HUES64 (cell line): Measurements from ENCODE around the gene IGFBP3.
"Not testable (repeated sequence)": the region's sequence is repeated elsewhere in the genome, so short reads cannot be mapped to it uniquely, and the experiment has no call there.

ENCODE experiments used
- H3K27ac ChIP-seq: 2 replicates; pipeline ENCODE4 v1.7.0; 2013; ENCODE audit warnings: low read depth, low read length, inconsistent platforms
- H3K27me3 ChIP-seq: 2 replicates; pipeline ENCODE4 v1.6.1; 2013; ENCODE audit warnings: mild to moderate bottlenecking, low read length; ENCODE audit not compliant: insufficient read depth
- H3K36me3 ChIP-seq: 2 replicates; pipeline ENCODE4 v1.6.1; 2013; ENCODE audit warnings: mild to moderate bottlenecking, low read length; ENCODE audit not compliant: insufficient read depth
- H3K4me1 ChIP-seq: 2 replicates; pipeline ENCODE4 v1.6.1; 2013; ENCODE audit warnings: mild to moderate bottlenecking, low read length, moderate library complexity; ENCODE audit not compliant: insufficient read depth
- H3K4me3 ChIP-seq: 2 replicates; pipeline ENCODE4 v1.5.1; 2013; ENCODE audit warnings: mild to moderate bottlenecking, low read length, moderate library complexity
- H3K9ac ChIP-seq: 2 replicates; pipeline ENCODE4 v1.6.1; 2013; ENCODE audit warnings: mild to moderate bottlenecking, low read depth, low read length
- H3K9me3 ChIP-seq: 2 replicates; pipeline ENCODE4 v1.6.1; 2013; ENCODE audit warnings: low read depth, low read length; ENCODE audit not compliant: insufficient read depth
- WGBS: fragments of 150-250, 120-280 bp; methylation state at CpG from one replicate; pipeline ENCODE4 v1.1.7; 2013; ENCODE audit warnings: missing lambda C conversion rate; 5-methylcytosine and 5-hydroxymethylcytosine counted together

IGFBP3 gene

GRCh38 chr7:45944058-45944457 is 23.0 kb upstream of the IGFBP3 start:
- WGBS = 95% methylated on average over 6 of the region's 6 CpGs
- Histone ChIP-seq H3K4me1 (no peaks in the 10 kb centered on the region), H3K27ac (no peak overlapping the region), H3K4me3 (no peak overlapping the region), H3K9me3 (no peaks in the 10 kb centered on the region), H3K9ac (no peak overlapping the region), H3K27me3 (no peaks in the 10 kb centered on the region), H3K36me3 (no peaks in the 10 kb centered on the region)

GRCh38 chr7:45940939-45941338 is 19.9 kb upstream of the IGFBP3 start:
- Histone ChIP-seq H3K4me3 (no peak overlapping the region), H3K9ac (no peak overlapping the region), H3K4me1 (no peaks in the 10 kb centered on the region), H3K9me3 (no peaks in the 10 kb centered on the region), H3K36me3 (no peaks in the 10 kb centered on the region), H3K27ac (no peak overlapping the region), H3K27me3 (no peaks in the 10 kb centered on the region)
- 83% methylated on average over 7 of the region's 7 CpGs for WGBS

GRCh38 chr7:45940237-45940781 is 19.2 kb upstream of the IGFBP3 start:
- not testable (repeated sequence) for H3K9me3 ChIP-seq, H3K36me3 ChIP-seq, H3K4me1 ChIP-seq, H3K4me3 ChIP-seq, H3K27ac ChIP-seq, H3K9ac ChIP-seq, H3K27me3 ChIP-seq
- 95% methylated on average over 14 of the region's 14 CpGs for WGBS

- no peaks in the 10 kb centered on the region for H3K36me3 ChIP-seq
These were observed 18.5 kb upstream of the IGFBP3 start for GRCh38 chr7:45939574-45939973.

GRCh38 chr7:45938626-45939302 is 17.7 kb upstream of the IGFBP3 start:
- Histone ChIP-seq H3K9me3 (no peaks in the 10 kb centered on the region), H3K27me3 (no peaks in the 10 kb centered on the region), H3K4me3 (no peak overlapping the region), H3K27ac (no peak overlapping the region), H3K4me1 (no peaks in the 10 kb centered on the region), H3K36me3 (no peaks in the 10 kb centered on the region), H3K9ac (no peak overlapping the region)
- 90% methylated on average over 22 of the region's 22 CpGs for WGBS

More at GRCh38 chr7:45939574-45939973, 18.5 kb upstream of the IGFBP3 start:
- Histone ChIP-seq H3K27me3 (no peaks in the 10 kb centered on the region), H3K27ac (no peak overlapping the region), H3K9ac (no peak overlapping the region), H3K4me3 (no peak overlapping the region), H3K4me1 (no peaks in the 10 kb centered on the region), H3K9me3 (no peaks in the 10 kb centered on the region)
- 95% methylated on average over 11 of the region's 11 CpGs for WGBS

- Histone ChIP-seq H3K9me3 (no peaks in the 10 kb centered on the region), H3K4me1 (no peaks in the 10 kb centered on the region), H3K36me3 (no peaks in the 10 kb centered on the region), H3K9ac (no peak overlapping the region), H3K27ac (no peak overlapping the region), H3K27me3 (no peaks in the 10 kb centered on the region), H3K4me3 (no peak overlapping the region)
- 93% methylated on average over 2 of the region's 2 CpGs for WGBS
These were observed 16.8 kb upstream of the IGFBP3 start for GRCh38 chr7:45937862-45938261.

- no peaks in the 10 kb centered on the region for H3K36me3 ChIP-seq
- no peak overlapping the region for H3K4me3 ChIP-seq
- H3K9me3 ChIP-seq = no peaks in the 10 kb centered on the region
- no peak overlapping the region for H3K27ac ChIP-seq
- H3K4me1 ChIP-seq = no peaks in the 10 kb centered on the region
- 78% methylated on average over 6 of the region's 6 CpGs for WGBS
- no peaks in the 10 kb centered on the region for H3K27me3 ChIP-seq
- H3K9ac ChIP-seq = no peak overlapping the region
These were observed 16.2 kb upstream of the IGFBP3 start for GRCh38 chr7:45937301-45937700.

GRCh38 chr7:45930967-45931366 is 9.9 kb upstream of the IGFBP3 start:
- Histone ChIP-seq H3K27me3 (no peaks in the 10 kb centered on the region), H3K36me3 (no peaks in the 10 kb centered on the region), H3K9me3 (no peaks in the 10 kb centered on the region), H3K4me1 (no peaks in the 10 kb centered on the region), H3K4me3 (no peak overlapping the region), H3K27ac (no peak overlapping the region), H3K9ac (no peak overlapping the region)

- Histone ChIP-seq H3K9me3 (no peaks in the 10 kb centered on the region), H3K36me3 (no peaks in the 10 kb centered on the region), H3K4me1 (peaks cover 13% of the 10 kb centered on the region; the same call in 1 of the 2 replicates), H3K4me3 (no peak overlapping the region), H3K27ac (no peak overlapping the region), H3K9ac (no peak overlapping the region), H3K27me3 (peaks cover 4% of the 10 kb centered on the region)
- 93% methylated on average over 2 of the region's 3 CpGs for WGBS
These were observed 6.6 kb upstream of the IGFBP3 start for GRCh38 chr7:45927721-45928120.

- Histone ChIP-seq H3K4me3 (no peak overlapping the region), H3K27me3 (peaks cover 37% of the 10 kb centered on the region)
These were observed 3.2 kb upstream of the IGFBP3 start for GRCh38 chr7:45924283-45924682.

GRCh38 chr7:45923818-45924217 is 2.7 kb upstream of the IGFBP3 start:
- Histone ChIP-seq H3K27me3 (peaks cover 42% of the 10 kb centered on the region), H3K36me3 (no peaks in the 10 kb centered on the region), H3K9me3 (no peaks in the 10 kb centered on the region), H3K9ac (no peak overlapping the region), H3K27ac (no peak overlapping the region; the same call in 1 of the 2 replicates), H3K4me1 (peaks cover 19% of the 10 kb centered on the region; the same call in 1 of the 2 replicates), H3K4me3 (peak overlapping the region; percentile 8; the same call in 1 of the 2 replicates)
- 7% methylated on average over 6 of the region's 6 CpGs for WGBS

More at GRCh38 chr7:45924283-45924682, 3.2 kb upstream of the IGFBP3 start:
- Histone ChIP-seq H3K27ac (no peak overlapping the region; the same call in 1 of the 2 replicates), H3K9ac (no peak overlapping the region), H3K4me1 (peaks cover 19% of the 10 kb centered on the region; the same call in 1 of the 2 replicates), H3K36me3 (no peaks in the 10 kb centered on the region), H3K9me3 (no peaks in the 10 kb centered on the region)
- WGBS = 69% methylated on average over 5 of the region's 5 CpGs
